Endothelial cell of umbilical vein (primary cell): Measurements from ENCODE around the gene MCHR1. TPM values are rescaled to one million over a fixed set of nuclear protein-coding genes. Genes with fewer than 3 reads are reported as not detected.

Experiments used
- BruUV-seq: library from RNA; stranded (reverse); fragments of 400-500 nt; replicated peaks from 2 replicates; lab custom pipeline; 2021; lab: Mats Ljungman, UMichigan
- CTCF ChIA-PET: fragments of 300-600, 350-600 bp; sonication (Branson Sonifier 250); formaldehyde crosslinking; loops from one replicate; lab custom pipeline; 2021; ENCODE audit warnings: antibody characterized with exemption, inconsistent platforms; lab: Charles Lee
- POLR2A ChIA-PET: fragments of 300-600, 350-600 bp; sonication (Branson Sonifier 250); formaldehyde crosslinking; loops from one replicate; lab custom pipeline; 2021; ENCODE audit warnings: antibody characterized with exemption, inconsistent platforms; lab: Charles Lee
- DNase-seq: peaks from one replicate; pipeline ENCODE4 v3.0.0-alpha.2; 2011; ENCODE audit warnings: low read depth, low spot score
- FAIRE-seq: peaks from 2 replicates; lab custom pipeline; 2011; peaks lifted over from hg19 to GRCh38; lab: Jason Lieb, UNC
- H2AFZ ChIP-seq: 2 replicates; pipeline ENCODE4 v1.6.0; 2012; ENCODE audit warnings: low read depth, low read length, control low read depth, inconsistent platforms
- H3K27ac ChIP-seq: 2 replicates; pipeline ENCODE4 v1.5.1; 2011; ENCODE audit warnings: low read depth, mild to moderate bottlenecking, control low read depth, low read length, moderate library complexity; ENCODE audit not compliant: insufficient read depth
- H3K27me3 ChIP-seq, 2 experiments: 2 replicates each; pipeline versions ENCODE4 v1.6.0 to v1.6.1; 2011; ENCODE audit warnings: low read length in 2 of 2, mixed read lengths in 1 of 2; ENCODE audit not compliant: control insufficient read depth in 2 of 2, insufficient read depth in 2 of 2
- H3K36me3 ChIP-seq, 2 experiments: 2 replicates in 1 of 2; 3 replicates in 1 of 2; pipeline ENCODE4 v1.5.1; 2011; ENCODE audit warnings: low read length in 2 of 2, mild to moderate bottlenecking in 1 of 2, moderate library complexity in 1 of 2; ENCODE audit not compliant: control insufficient read depth in 2 of 2, insufficient read depth in 2 of 2; ENCODE audit errors: extremely low read depth in 1 of 2
- H3K4me1 ChIP-seq: 3 replicates; pipeline ENCODE4 v1.5.1; 2011; ENCODE audit warnings: mild to moderate bottlenecking, low read length; ENCODE audit not compliant: control insufficient read depth, insufficient read depth; ENCODE audit errors: extremely low read depth
- H3K4me2 ChIP-seq: 2 replicates; pipeline ENCODE4 v1.6.1; 2011; ENCODE audit warnings: low read length, control low read depth, mixed read lengths; ENCODE audit not compliant: insufficient read depth
- H3K4me3 ChIP-seq, 3 experiments: fragments of 200-600 bp in 1 of 3; sonication (generic), shearing (Covaris generic) in 1 of 3; replicated peaks in 1 of 3; 2 replicates each; pipeline ENCODE4 v1.5.1; 2011 to 2016; ENCODE audit warnings: control low read depth in 3 of 3, low read length in 3 of 3, mild to moderate bottlenecking in 2 of 3, inconsistent platforms in 1 of 3, low read depth in 1 of 3, moderate library complexity in 1 of 3; ENCODE audit not compliant: insufficient read depth in 1 of 3
- H3K79me2 ChIP-seq: 2 replicates; pipeline ENCODE4 v1.6.0; 2012; ENCODE audit warnings: low read length, inconsistent platforms; ENCODE audit not compliant: control insufficient read depth, insufficient read depth
- H3K9ac ChIP-seq: replicated peaks from 2 replicates; pipeline ENCODE3; 2011; ENCODE audit warnings: low read length, control low read depth; ENCODE audit not compliant: insufficient read depth; ENCODE audit errors: extremely low read depth
- H3K9me1 ChIP-seq: replicated peaks from 3 replicates; pipeline ENCODE4 v1.6.0; 2011; ENCODE audit warnings: mild to moderate bottlenecking, low read length; ENCODE audit not compliant: control insufficient read depth, insufficient read depth; ENCODE audit errors: extremely low read depth
- H3K9me3 ChIP-seq: replicated peaks from 2 replicates; pipeline ENCODE4 v1.5.1; 2012; ENCODE audit warnings: low read length, inconsistent platforms; ENCODE audit not compliant: control insufficient read depth, insufficient read depth
- H4K20me1 ChIP-seq: replicated peaks from 2 replicates; pipeline ENCODE3; 2011; ENCODE audit warnings: mild to moderate bottlenecking, low read length; ENCODE audit not compliant: control insufficient read depth, insufficient read depth; ENCODE audit errors: extremely low read depth
- EZH2 ChIP-seq: IDR thresholded peaks from 2 replicates; pipeline ENCODE4 v1.6.1; 2012; ENCODE audit warnings: borderline replicate concordance, low read depth, mild to moderate bottlenecking, moderate library complexity, low read length, inconsistent platforms; ENCODE audit not compliant: severe bottlenecking
- FOS ChIP-seq: IDR thresholded peaks from 2 replicates; pipeline ENCODE4 v1.6.1; 2011; ENCODE audit warnings: mild to moderate bottlenecking, low read length, moderate library complexity, borderline replicate concordance; ENCODE audit not compliant: insufficient read depth
- GATA2 ChIP-seq: IDR thresholded peaks from 2 replicates; pipeline ENCODE4 v1.7.0; 2011; ENCODE audit warnings: low read depth, mild to moderate bottlenecking, moderate library complexity, mixed read lengths, low read length; ENCODE audit not compliant: insufficient read length, insufficient read depth
- JUN ChIP-seq: IDR thresholded peaks from 2 replicates; pipeline ENCODE4 v1.6.1; 2011; ENCODE audit warnings: borderline replicate concordance, low read depth; ENCODE audit not compliant: insufficient read length, insufficient read depth
- MYC ChIP-seq: IDR thresholded peaks from one replicate; pipeline ENCODE4 v1.6.1; 2011; ENCODE audit warnings: mild to moderate bottlenecking, low read depth, low read length
- POLR2A ChIP-seq: IDR thresholded peaks from 2 replicates; pipeline ENCODE4 v1.6.1; 2012; ENCODE audit warnings: low read depth, mild to moderate bottlenecking, control low read depth, low read length
- POLR2AphosphoS5 ChIP-seq: IDR thresholded peaks from 2 replicates; pipeline ENCODE4 v1.6.1; 2012; ENCODE audit warnings: low read depth, mild to moderate bottlenecking, control low read depth, low read length, moderate library complexity; ENCODE audit not compliant: insufficient read depth
- dilution Hi-C: fragments of 300-500 bp; cut with MboI; formaldehyde crosslinking; loops from one replicate; pipeline ENCODE4 v1.15.0; 2019; ENCODE audit warnings: low sequenced_read_pairs; ENCODE audit not compliant: extremely low pct_ligation_motif_present
- intact Hi-C: fragments of 100-400 bp; cut with micrococcal nuclease; formaldehyde crosslinking; loops from one replicate; pipeline ENCODE4 v1.10.0; 2022
- polyA plus RNA-seq, 4 experiments: library from polyadenylated mRNA; depleted of rRNA in 3 of 4; stranded (reverse) in 3 of 4; unstranded in 1 of 4; fragments of >200 nt; gene quantifications; 2 replicates each; pipeline versions ENCODE4 v1.2.1 to v1.2.3, GENCODE V29; 2011 to 2012; ENCODE audit warnings: missing spikeins in 1 of 4
- total RNA-seq: library from RNA; stranded (reverse); gene quantifications from 2 replicates; pipeline ENCODE4 v1.2.3, GENCODE V29; 2021
- TF ChIP-seq, protein P1 (sequence below), 2 donors: IDR thresholded peaks; 1 replicate in 1 of 2; 2 replicates in 1 of 2; pipeline ENCODE4 v1.5.1; 2011; ENCODE audit warnings: low read length in 2 of 2, mild to moderate bottlenecking in 2 of 2, moderate library complexity in 2 of 2, control low read depth in 1 of 2, inconsistent platforms in 1 of 2, low read depth in 1 of 2; ENCODE audit not compliant: insufficient read depth in 1 of 2; ENCODE audit errors: extremely low read depth in 1 of 2
- TF ChIP-seq, protein P2 (sequence below): IDR thresholded peaks from 2 replicates; pipeline ENCODE4 v1.6.1; 2011; ENCODE audit not compliant: insufficient read depth, insufficient read length

MCHR1 gene
- total and polyA plus RNA-seq, 2 donors (not counting 3 experiments of a cell fraction or from before 2014, with no cell fraction given): not detected

DNA sequence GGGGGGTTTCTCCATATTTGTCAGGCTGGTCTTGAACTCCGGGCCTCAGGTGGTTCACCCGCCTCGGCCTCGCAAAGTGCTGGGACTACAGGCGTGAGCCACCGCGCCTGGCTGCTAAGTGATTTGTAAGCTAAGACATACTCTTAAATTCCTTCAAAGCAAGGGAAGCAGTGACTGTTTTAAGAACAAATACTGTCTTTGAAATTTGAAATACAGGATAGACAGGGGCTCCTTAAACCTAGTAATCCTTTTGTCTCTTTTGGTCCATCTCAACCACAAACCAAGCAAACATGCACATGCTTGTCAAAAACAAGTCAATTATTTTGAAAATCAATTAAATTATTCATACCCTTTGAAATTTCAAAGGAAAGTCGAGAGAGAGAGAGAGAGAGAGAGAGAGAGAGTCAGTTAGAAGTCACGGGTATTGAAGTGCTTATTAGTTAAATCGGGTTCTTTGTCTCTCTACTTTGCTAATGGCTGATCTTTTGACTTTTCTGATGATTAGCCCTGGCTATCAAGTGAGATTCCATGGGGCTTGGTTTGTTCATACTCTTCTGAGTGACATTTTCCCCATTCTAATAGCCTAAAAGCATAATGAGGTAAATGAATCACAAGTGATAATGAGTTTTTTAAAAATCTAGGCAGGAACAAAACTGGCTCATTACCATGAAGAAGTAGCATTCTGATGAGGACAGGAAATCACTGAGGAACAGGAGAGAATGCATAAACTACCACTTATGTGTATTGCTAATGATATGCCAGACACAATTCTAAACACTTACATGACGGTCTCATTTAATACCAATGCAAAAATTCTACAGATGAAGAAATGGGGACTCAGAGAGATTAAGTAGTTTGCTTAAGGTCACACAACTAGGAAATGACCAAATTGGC is 48.0 kb downstream of the MCHR1 start:
- Histone ChIP-seq H3K36me3 (no peaks in the 10 kb centered on the region), H2AFZ (no peak overlapping the region), H3K4me2 (no peak overlapping the region), H4K20me1 (no peaks in the 10 kb centered on the region), H3K27ac (no peak overlapping the region), H3K4me1 (no peaks in the 10 kb centered on the region), H3K27me3 (no peaks in the 10 kb centered on the region), H3K79me2 (no peaks in the 10 kb centered on the region), H3K9me1 (no peaks in the 10 kb centered on the region), H3K4me3 (no peak overlapping the region), H3K9ac (no peak overlapping the region), H3K9me3 (no peaks in the 10 kb centered on the region)
- intact Hi-C loops: no loop called here
- POLR2A ChIA-PET: interaction anchor here (0.7 kb wide), 1 partner anchor 8 kb away, joined by 8 read pairs; no protein-coding TSS in a partner anchor
- dilution Hi-C loops: no loop called here
- FAIRE-seq (no peak), DNase-seq (no peak)
- CTCF ChIA-PET: interaction anchor here (1.3 to 1.4 kb wide), 2 partner anchors 12 to 15 kb away, joined by 3 to 7 read pairs; no protein-coding TSS in a partner anchor
- BruUV-seq: no TSS peak
- TF ChIP-seq JUN (no peak), FOS (no peak), EZH2 (no peak), POLR2AphosphoS5 (no peak), MYC (no peak), POLR2A (no peak), GATA2 (no peak)
- TF ChIP-seq, protein P1, sequence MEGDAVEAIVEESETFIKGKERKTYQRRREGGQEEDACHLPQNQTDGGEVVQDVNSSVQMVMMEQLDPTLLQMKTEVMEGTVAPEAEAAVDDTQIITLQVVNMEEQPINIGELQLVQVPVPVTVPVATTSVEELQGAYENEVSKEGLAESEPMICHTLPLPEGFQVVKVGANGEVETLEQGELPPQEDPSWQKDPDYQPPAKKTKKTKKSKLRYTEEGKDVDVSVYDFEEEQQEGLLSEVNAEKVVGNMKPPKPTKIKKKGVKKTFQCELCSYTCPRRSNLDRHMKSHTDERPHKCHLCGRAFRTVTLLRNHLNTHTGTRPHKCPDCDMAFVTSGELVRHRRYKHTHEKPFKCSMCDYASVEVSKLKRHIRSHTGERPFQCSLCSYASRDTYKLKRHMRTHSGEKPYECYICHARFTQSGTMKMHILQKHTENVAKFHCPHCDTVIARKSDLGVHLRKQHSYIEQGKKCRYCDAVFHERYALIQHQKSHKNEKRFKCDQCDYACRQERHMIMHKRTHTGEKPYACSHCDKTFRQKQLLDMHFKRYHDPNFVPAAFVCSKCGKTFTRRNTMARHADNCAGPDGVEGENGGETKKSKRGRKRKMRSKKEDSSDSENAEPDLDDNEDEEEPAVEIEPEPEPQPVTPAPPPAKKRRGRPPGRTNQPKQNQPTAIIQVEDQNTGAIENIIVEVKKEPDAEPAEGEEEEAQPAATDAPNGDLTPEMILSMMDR (IDR thresholded peaks at IDR 0.05; ENCODE audit: extremely low read depth in 1 of 2, insufficient read depth in 1 of 2, low read depth in 1 of 2, low read length in 2 of 2): no peak
- TF ChIP-seq, protein P2, sequence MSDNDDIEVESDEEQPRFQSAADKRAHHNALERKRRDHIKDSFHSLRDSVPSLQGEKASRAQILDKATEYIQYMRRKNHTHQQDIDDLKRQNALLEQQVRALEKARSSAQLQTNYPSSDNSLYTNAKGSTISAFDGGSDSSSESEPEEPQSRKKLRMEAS: no peak
